ENCODE measurements around the gene NR2F1-AS1. TPM values are rescaled to one million over a fixed set of nuclear protein-coding genes. Genes with fewer than 3 reads are reported as not detected.

Gene NR2F1-AS1
- total and polyA plus RNA-seq, 2 donors (not counting 1 experiment from before 2014, with no cell fraction given), result not detected

DNA sequence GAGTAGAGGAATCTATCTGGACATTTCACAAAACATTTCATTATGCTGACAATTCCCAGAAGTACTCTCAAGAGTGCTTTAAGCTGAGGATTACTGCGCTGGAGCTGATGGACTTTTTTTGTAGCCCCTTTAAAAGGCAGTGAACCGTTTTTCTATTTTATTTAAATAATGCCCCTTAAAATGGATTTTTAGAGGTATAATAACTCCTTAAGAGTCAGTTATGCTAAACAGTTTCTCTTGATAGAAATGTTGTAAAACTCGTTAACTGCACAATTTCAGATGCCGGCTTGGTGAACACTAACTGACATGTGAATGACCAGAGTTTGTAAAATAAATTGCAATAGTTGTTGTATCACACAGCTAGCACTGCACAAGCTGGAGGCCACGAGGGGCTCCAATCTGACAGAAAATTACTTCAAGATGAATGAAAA, 174.0 kb downstream of the NR2F1-AS1 start:
- ChIA-PET CTCF (no interaction called here), POLR2A (no interaction called here)
- Mint-ChIP-seq H3K4me3 (no peak overlapping the region), H3K27ac (no peak overlapping the region), H3K4me1 (no peaks in the 10 kb centered on the region), H3K27me3 (no peaks in the 10 kb centered on the region), H3K9me3 (ENCODE audit: insufficient read depth) (no peaks in the 10 kb centered on the region)
- H3K27ac ChIP-seq (ENCODE audit: low read length in 2 of 2), result no peak overlapping the region
- H3K9ac ChIP-seq (ENCODE audit: low read length), result no peak overlapping the region
- no peaks in the 10 kb centered on the region for H3K79me2 ChIP-seq (ENCODE audit: control insufficient read depth, insufficient read depth, low read length)
- H4K20me1 ChIP-seq (ENCODE audit: control insufficient read depth, insufficient read depth, low read length, poor library complexity, severe bottlenecking), result no peaks in the 10 kb centered on the region
- H3K4me3 ChIP-seq (ENCODE audit: control extremely low read depth in 1 of 5, extremely low read depth in 1 of 5, insufficient read depth in 1 of 5, low read depth in 2 of 5, low read length in 4 of 5), result no peak overlapping the region
- no peak for DNase-seq
- no peaks in the 10 kb centered on the region for H3K36me3 ChIP-seq (replicated peaks in 1 of 2; ENCODE audit: control extremely low read depth in 1 of 2, control insufficient read depth in 1 of 2, extremely low read depth in 1 of 2, insufficient read depth in 2 of 2, low read length in 1 of 2)
- TF ChIP-seq EZH2 (IDR thresholded peaks at IDR 0.05; ENCODE audit: borderline replicate concordance, insufficient read depth, low read depth, low read length, poor library complexity, severe bottlenecking), result no peak
- TF ChIP-seq, protein P1, sequence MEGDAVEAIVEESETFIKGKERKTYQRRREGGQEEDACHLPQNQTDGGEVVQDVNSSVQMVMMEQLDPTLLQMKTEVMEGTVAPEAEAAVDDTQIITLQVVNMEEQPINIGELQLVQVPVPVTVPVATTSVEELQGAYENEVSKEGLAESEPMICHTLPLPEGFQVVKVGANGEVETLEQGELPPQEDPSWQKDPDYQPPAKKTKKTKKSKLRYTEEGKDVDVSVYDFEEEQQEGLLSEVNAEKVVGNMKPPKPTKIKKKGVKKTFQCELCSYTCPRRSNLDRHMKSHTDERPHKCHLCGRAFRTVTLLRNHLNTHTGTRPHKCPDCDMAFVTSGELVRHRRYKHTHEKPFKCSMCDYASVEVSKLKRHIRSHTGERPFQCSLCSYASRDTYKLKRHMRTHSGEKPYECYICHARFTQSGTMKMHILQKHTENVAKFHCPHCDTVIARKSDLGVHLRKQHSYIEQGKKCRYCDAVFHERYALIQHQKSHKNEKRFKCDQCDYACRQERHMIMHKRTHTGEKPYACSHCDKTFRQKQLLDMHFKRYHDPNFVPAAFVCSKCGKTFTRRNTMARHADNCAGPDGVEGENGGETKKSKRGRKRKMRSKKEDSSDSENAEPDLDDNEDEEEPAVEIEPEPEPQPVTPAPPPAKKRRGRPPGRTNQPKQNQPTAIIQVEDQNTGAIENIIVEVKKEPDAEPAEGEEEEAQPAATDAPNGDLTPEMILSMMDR (IDR thresholded peaks at IDR 0.05), result no peak
- no peak overlapping the region for H3K4me2 ChIP-seq (replicated peaks; ENCODE audit: low read depth, low read length, poor library complexity, severe bottlenecking)
- WGBS (ENCODE audit: insufficient coverage), result 92% methylated on average over 2 of the region's 5 CpGs
- H3K4me1 ChIP-seq (ENCODE audit: control insufficient read depth in 2 of 2, insufficient read depth in 2 of 2, low read length in 2 of 2), result no peaks in the 10 kb centered on the region
- no peaks in the 10 kb centered on the region for H3K9me3 ChIP-seq (ENCODE audit: control extremely low read depth in 1 of 3, control insufficient read depth in 2 of 3, insufficient read depth in 1 of 3, low read length in 2 of 3)
- H2AFZ ChIP-seq (ENCODE audit: insufficient read depth, low read depth, low read length, poor library complexity, severe bottlenecking), result no peak overlapping the region
- intact Hi-C loops (cut with micrococcal nuclease), result no loop called here
- ATAC-seq (ENCODE audit: low read depth), result no peak
- no peaks in the 10 kb centered on the region for H3K27me3 ChIP-seq (replicated peaks in 1 of 4; ENCODE audit: control extremely low read depth in 1 of 4, control insufficient read depth in 3 of 4, insufficient read depth in 4 of 4, low read length in 3 of 4)

DNA sequence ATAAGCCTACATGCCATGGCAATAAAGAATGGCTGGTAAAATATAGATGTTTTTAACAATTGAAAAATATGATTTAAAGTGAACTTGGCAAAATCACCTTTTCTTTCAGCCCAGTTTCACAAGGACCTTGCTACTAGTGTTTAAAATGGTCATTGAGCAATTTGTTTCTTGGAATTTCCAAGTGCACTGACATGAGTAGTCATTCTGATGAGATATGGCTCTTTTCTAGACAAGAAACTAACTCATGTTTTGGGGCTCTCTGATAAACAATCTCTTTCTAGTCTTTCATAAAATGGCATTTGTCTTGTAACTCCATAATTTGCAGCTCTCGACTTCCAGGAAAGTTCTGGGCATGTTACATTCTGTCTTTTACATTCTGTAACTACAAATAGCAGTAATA, 176.8 kb downstream of the NR2F1-AS1 start:
- ChIA-PET CTCF (no interaction called here), POLR2A (no interaction called here)
- H3K4me1 Mint-ChIP-seq, result no peaks in the 10 kb centered on the region
- DNase-seq (no peak), ATAC-seq (ENCODE audit: low read depth) (no peak)
- no peaks in the 10 kb centered on the region for H3K9me3 Mint-ChIP-seq (ENCODE audit: insufficient read depth)
- intact Hi-C loops (cut with micrococcal nuclease), result no loop called here
- Histone ChIP-seq H3K4me2 (replicated peaks; ENCODE audit: low read depth, low read length, poor library complexity, severe bottlenecking) (no peak overlapping the region), H2AFZ (ENCODE audit: insufficient read depth, low read depth, low read length, poor library complexity, severe bottlenecking) (no peak overlapping the region), H3K4me3 (ENCODE audit: control extremely low read depth in 1 of 5, extremely low read depth in 1 of 5, insufficient read depth in 1 of 5, low read depth in 2 of 5, low read length in 4 of 5) (no peak overlapping the region), H3K4me1 (ENCODE audit: control insufficient read depth in 2 of 2, insufficient read depth in 2 of 2, low read length in 2 of 2) (no peaks in the 10 kb centered on the region), H3K9me3 (ENCODE audit: control extremely low read depth in 1 of 3, control insufficient read depth in 2 of 3, insufficient read depth in 1 of 3, low read length in 2 of 3) (no peaks in the 10 kb centered on the region), H3K36me3 (replicated peaks in 1 of 2; ENCODE audit: control extremely low read depth in 1 of 2, control insufficient read depth in 1 of 2, extremely low read depth in 1 of 2, insufficient read depth in 2 of 2, low read length in 1 of 2) (no peaks in the 10 kb centered on the region), H4K20me1 (ENCODE audit: control insufficient read depth, insufficient read depth, low read length, poor library complexity, severe bottlenecking) (no peaks in the 10 kb centered on the region), H3K79me2 (ENCODE audit: control insufficient read depth, insufficient read depth, low read length) (no peaks in the 10 kb centered on the region), H3K27me3 (replicated peaks in 1 of 4; ENCODE audit: control extremely low read depth in 1 of 4, control insufficient read depth in 3 of 4, insufficient read depth in 4 of 4, low read length in 3 of 4) (no peaks in the 10 kb centered on the region), H3K27ac (ENCODE audit: low read length in 2 of 2) (no peak overlapping the region), H3K9ac (ENCODE audit: low read length) (no peak overlapping the region)
- H3K27me3 Mint-ChIP-seq, result no peaks in the 10 kb centered on the region
- TF ChIP-seq, protein P1 (IDR thresholded peaks at IDR 0.05), result no peak
- TF ChIP-seq EZH2 (IDR thresholded peaks at IDR 0.05; ENCODE audit: borderline replicate concordance, insufficient read depth, low read depth, low read length, poor library complexity, severe bottlenecking), result no peak
- no peak overlapping the region for H3K4me3 Mint-ChIP-seq
- no CpG with 5 or more reads among the region's 1 CpG for WGBS (ENCODE audit: insufficient coverage)
- no peak overlapping the region for H3K27ac Mint-ChIP-seq
